ENCODE results near the gene CXCR1. TPM values are rescaled to one million over a fixed set of nuclear protein-coding genes. Genes with fewer than 3 reads are reported as not detected.

Gene CXCR1
- under 1 TPM; 0.28 to 0.53 TPM for total RNA-seq

DNA sequence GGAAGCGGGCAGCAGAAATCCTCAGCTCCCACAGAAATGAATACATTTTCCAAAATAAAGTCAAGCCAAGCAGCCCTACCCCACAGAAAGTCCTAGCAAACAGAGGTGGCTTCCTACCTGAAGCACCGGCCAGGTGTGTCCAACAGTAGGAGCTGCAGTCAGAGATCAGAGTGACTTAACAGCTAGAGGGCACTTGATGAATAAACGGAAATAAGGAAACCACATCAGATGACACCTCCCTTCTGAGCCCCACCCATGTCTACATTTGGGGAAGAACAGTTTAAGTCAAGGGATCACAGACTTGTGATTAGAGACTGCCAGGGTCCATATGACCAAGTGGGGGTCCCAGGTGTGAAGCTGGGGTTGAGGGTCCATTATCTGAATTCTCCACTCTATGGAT is at the start of gene CXCR1:
TSS of gene CXCR1 (minus strand) at position 172 of the 400 bp plus-strand sequence. CDS start 1,751 bp downstream, outside the sequence.

DNA sequence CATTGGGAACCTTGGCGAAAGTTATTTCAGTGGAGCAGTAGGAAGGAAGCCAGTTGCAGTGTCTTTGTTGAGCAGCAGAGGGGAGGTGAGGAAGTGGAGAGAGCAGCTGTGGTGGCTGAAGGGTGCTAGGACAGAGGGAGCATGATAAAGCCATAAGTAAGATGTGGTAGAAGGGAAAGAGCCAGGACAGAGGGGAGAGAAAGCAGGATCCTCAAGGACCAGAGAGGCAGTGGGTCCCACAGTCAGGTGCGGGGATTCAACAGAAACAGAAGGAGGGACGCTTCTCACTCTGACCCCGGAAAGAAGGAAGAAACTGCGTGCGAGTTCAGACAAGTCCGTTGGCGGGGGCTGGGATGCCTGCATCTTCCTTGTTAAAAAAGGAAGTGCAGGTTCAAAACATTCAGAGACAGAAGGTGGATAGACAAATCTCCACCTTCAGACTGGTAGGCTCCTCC is 41.1 kb downstream of the CXCR1 start, which contains the start of gene CXCR2:
TSS of gene CXCR2 (plus strand) at position 403 of the 455 bp plus-strand sequence. CDS start 8,774 bp downstream, outside the sequence.

Other genes starting within 250 kb of the CXCR1 start
- gene TNS1, start 164.0 kb downstream of the CXCR1 start, total RNA-seq, result 10 to 100 TPM in 1 of 2 experiments, 1 to 10 TPM in 1; 8.0 to 10.3 TPM
- gene RUFY4, start 97.7 kb downstream of the CXCR1 start, total RNA-seq, result under 1 TPM; 0.36 to 0.88 TPM
- gene CXCR2, start 40.9 kb downstream of the CXCR1 start, total RNA-seq, result under 1 TPM; 0.17 to 0.43 TPM
- 100 to 1,000 TPM; 621 to 635 TPM for gene ARPC2, start 50.2 kb upstream of the CXCR1 start, total RNA-seq
- under 1 TPM; 0.63 to 0.82 TPM for gene GPBAR1, start 94.1 kb upstream of the CXCR1 start, total RNA-seq
- gene AAMP, start 103.2 kb upstream of the CXCR1 start, total RNA-seq, result 10 to 100 TPM; 45.8 to 46.4 TPM
- 10 to 100 TPM; 29.6 to 33.5 TPM for gene PNKD, start 103.6 kb upstream of the CXCR1 start, total RNA-seq
- 10 to 100 TPM; 79.6 to 85.0 TPM for gene TMBIM1, start 125.5 kb upstream of the CXCR1 start, total RNA-seq
- gene CATIP, start 189.9 kb upstream of the CXCR1 start, total RNA-seq, result not detected
- gene SLC11A1, start 215.3 kb upstream of the CXCR1 start, total RNA-seq, result under 1 TPM; 0.30 to 0.46 TPM
- gene CTDSP1, start 232.9 kb upstream of the CXCR1 start, total RNA-seq, result 100 to 1,000 TPM; 209 to 223 TPM

Measured in activated naive CD4-positive, alpha-beta T cell treated with anti-CD3 and anti-CD28 coated beads, Interleukin-2, amount 10 ng/mL, durations not matched to agents 5 hours and 36 hours (primary cell).